ENCODE data around the gene TAF1B. TPM values are rescaled to one million over a fixed set of nuclear protein-coding genes. Genes with fewer than 3 reads are reported as not detected.
"Not testable (repeated sequence)": the region's sequence is repeated elsewhere in the genome, so short reads cannot be mapped to it uniquely, and the experiment has no call there.

Gene TAF1B
- total and polyA plus RNA-seq, 2 donors (not counting 3 experiments of a cell fraction or from before 2014, with no cell fraction given), result 6.3 to 29.4 TPM

DNA sequence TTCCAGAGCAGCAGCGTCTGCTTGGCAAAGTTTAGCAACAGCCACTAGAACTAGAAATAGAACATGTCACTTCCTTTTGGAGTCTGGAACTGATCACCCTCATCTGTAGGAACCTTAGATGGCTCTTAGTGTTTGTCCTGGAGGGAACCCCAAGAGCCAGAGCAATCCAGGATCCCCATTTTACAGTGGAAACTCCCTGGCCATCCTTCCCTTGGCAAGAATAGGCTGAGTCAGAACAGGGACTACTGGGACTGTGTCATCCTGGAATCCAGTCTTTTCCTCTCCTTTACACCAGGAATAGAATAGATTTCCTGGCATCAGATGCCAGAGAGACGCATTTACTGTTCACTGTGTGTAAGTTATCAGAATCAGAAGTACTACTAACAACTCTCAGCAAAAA lies 75.0 kb downstream of the TAF1B start:
- intact Hi-C loops (cut with micrococcal nuclease), result loop anchor here (5.0 kb wide), 1 partner anchor 106 kb away; no protein-coding TSS in a partner anchor
- no peak for FAIRE-seq

DNA sequence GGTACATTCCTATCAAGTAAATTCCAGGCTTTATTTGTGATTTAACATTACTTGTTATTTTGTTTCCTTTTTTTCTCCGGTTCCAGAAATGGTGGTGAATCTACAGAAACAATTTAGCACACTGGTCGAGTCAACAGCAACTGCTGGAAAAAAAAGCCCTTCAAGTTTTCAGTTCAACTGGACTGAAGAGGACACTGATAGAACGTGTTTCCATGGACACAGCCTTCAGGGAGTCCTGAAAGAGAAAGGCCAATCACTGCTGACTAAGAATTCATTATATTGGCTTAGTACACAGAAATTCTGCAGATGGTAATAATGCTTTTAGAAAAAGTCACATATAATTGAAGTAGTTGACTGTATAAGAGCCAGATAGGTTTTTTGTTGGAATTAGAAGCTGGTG lies 76.2 kb downstream of the TAF1B start:
- no TSS peak for BruUV-seq (replicated peaks)
- DNase-seq (ENCODE audit: low read depth, low spot score), result no peak
- no peak for FAIRE-seq
- H3K27me3 ChIP-seq (ENCODE audit: control insufficient read depth in 2 of 2, insufficient read depth in 2 of 2, low read length in 2 of 2), result no peaks in the 10 kb centered on the region
- no peaks in the 10 kb centered on the region for H3K9me3 ChIP-seq (replicated peaks; ENCODE audit: control insufficient read depth, insufficient read depth, low read length)
- H3K9ac ChIP-seq (replicated peaks; ENCODE audit: extremely low read depth, insufficient read depth, low read length), result no peak overlapping the region
- dilution Hi-C loops (cut with MboI; ENCODE audit: extremely low pct_ligation_motif_present, low sequenced_read_pairs) (no loop called here), intact Hi-C loops (cut with micrococcal nuclease) (loop anchor here (5.0 kb wide), 1 partner anchor 107 kb away; no protein-coding TSS in a partner anchor)
- peaks cover 6% of the 10 kb centered on the region for H3K4me1 ChIP-seq (ENCODE audit: control insufficient read depth, extremely low read depth, insufficient read depth, low read length)
- no peaks in the 10 kb centered on the region for H4K20me1 ChIP-seq (replicated peaks; ENCODE audit: control insufficient read depth, extremely low read depth, insufficient read depth, low read length)
- no peak for TF ChIP-seq FOS (IDR thresholded peaks at IDR 0.05; ENCODE audit: borderline replicate concordance, insufficient read depth, low read length)
- no peaks in the 10 kb centered on the region for H3K79me2 ChIP-seq (ENCODE audit: control insufficient read depth, insufficient read depth, low read length)
- peaks cover 0 to 2% of the 10 kb centered on the region in 2 experiments for H3K36me3 ChIP-seq (ENCODE audit: control insufficient read depth in 2 of 2, extremely low read depth in 1 of 2, insufficient read depth in 2 of 2, low read length in 2 of 2)
- POLR2A ChIA-PET, result no interaction called here
- no peaks in the 10 kb centered on the region for H3K9me1 ChIP-seq (replicated peaks; ENCODE audit: control insufficient read depth, extremely low read depth, insufficient read depth, low read length)
- no peak overlapping the region for H3K4me3 ChIP-seq (replicated peaks in 1 of 3; ENCODE audit: insufficient read depth in 1 of 3, low read depth in 1 of 3, low read length in 3 of 3)
- H3K4me2 ChIP-seq (ENCODE audit: insufficient read depth, low read length), result no peak overlapping the region
- no peak overlapping the region for H3K27ac ChIP-seq (ENCODE audit: insufficient read depth, low read depth, low read length)
- no peak overlapping the region for H2AFZ ChIP-seq (ENCODE audit: low read depth, low read length)
- CTCF ChIA-PET, result interaction anchor here (1.0 kb wide), 1 partner anchor 106 kb away, joined by 4 read pairs; no protein-coding TSS in a partner anchor

More for the DNA sequence above, 75.0 kb downstream of the TAF1B start:
- Histone ChIP-seq H3K4me3 (replicated peaks in 1 of 3; ENCODE audit: insufficient read depth in 1 of 3, low read depth in 1 of 3, low read length in 3 of 3) (no peak overlapping the region), H3K36me3 (ENCODE audit: control insufficient read depth in 2 of 2, extremely low read depth in 1 of 2, insufficient read depth in 2 of 2, low read length in 2 of 2) (peaks cover 0 to 2% of the 10 kb centered on the region in 2 experiments), H3K27ac (ENCODE audit: insufficient read depth, low read depth, low read length) (peak overlapping the region; percentile 13), H3K9me1 (replicated peaks; ENCODE audit: control insufficient read depth, extremely low read depth, insufficient read depth, low read length) (no peaks in the 10 kb centered on the region), H3K27me3 (ENCODE audit: control insufficient read depth in 2 of 2, insufficient read depth in 2 of 2, low read length in 2 of 2) (no peaks in the 10 kb centered on the region), H4K20me1 (replicated peaks; ENCODE audit: control insufficient read depth, extremely low read depth, insufficient read depth, low read length) (no peaks in the 10 kb centered on the region), H3K9ac (replicated peaks; ENCODE audit: extremely low read depth, insufficient read depth, low read length) (no peak overlapping the region), H2AFZ (ENCODE audit: low read depth, low read length) (no peak overlapping the region), H3K79me2 (ENCODE audit: control insufficient read depth, insufficient read depth, low read length) (no peaks in the 10 kb centered on the region), H3K4me2 (ENCODE audit: insufficient read depth, low read length) (no peak overlapping the region), H3K4me1 (ENCODE audit: control insufficient read depth, extremely low read depth, insufficient read depth, low read length) (peaks cover 6% of the 10 kb centered on the region), H3K9me3 (replicated peaks; ENCODE audit: control insufficient read depth, insufficient read depth, low read length) (no peaks in the 10 kb centered on the region)
- ChIA-PET CTCF (interaction anchor here (0.7 to 1.2 kb wide), 7 partner anchors 22 to 130 kb away, joined by 3 to 6 read pairs (median 3); partner anchors contain the start of gene TAF1B), POLR2A (no interaction called here)
- DNase-seq (ENCODE audit: low read depth, low spot score), result peak; percentile 60
- dilution Hi-C loops (cut with MboI; ENCODE audit: extremely low pct_ligation_motif_present, low sequenced_read_pairs), result no loop called here
- TF ChIP-seq JUN (IDR thresholded peaks at IDR 0.05; ENCODE audit: borderline replicate concordance, insufficient read depth, insufficient read length, low read depth) (no peak), FOS (IDR thresholded peaks at IDR 0.05; ENCODE audit: borderline replicate concordance, insufficient read depth, low read length) (peak; percentile 18)
- BruUV-seq (replicated peaks), result no TSS peak

DNA sequence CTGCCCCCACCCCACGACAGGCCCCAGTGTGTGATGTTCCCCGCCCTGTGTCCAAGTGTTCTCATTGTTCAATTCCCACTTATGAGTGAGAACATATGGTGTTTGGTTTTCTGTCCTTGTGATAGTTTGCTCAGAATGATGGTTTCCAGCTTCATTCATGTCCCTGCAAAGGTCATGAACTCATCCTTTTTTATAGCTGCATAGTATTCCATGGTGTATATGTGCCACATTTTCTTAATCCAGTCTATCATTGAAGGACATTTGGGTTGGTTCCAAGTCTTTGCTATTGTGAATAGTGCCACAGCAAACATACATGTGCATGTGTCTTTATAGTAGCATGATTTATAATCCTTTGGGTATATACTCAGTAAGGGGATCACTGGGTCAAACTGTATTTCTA lies 83.7 kb downstream of the TAF1B start:
- H3K4me3 ChIP-seq (replicated peaks in 1 of 3; ENCODE audit: insufficient read depth in 1 of 3, low read depth in 1 of 3, low read length in 3 of 3); H3K9me3 ChIP-seq (replicated peaks; ENCODE audit: control insufficient read depth, insufficient read depth, low read length); CTCF ChIA-PET; DNase-seq (ENCODE audit: low read depth, low spot score); BruUV-seq (replicated peaks); H3K4me1 ChIP-seq (ENCODE audit: control insufficient read depth, extremely low read depth, insufficient read depth, low read length); H3K27me3 ChIP-seq (ENCODE audit: control insufficient read depth in 2 of 2, insufficient read depth in 2 of 2, low read length in 2 of 2); H2AFZ ChIP-seq (ENCODE audit: low read depth, low read length); FAIRE-seq; H4K20me1 ChIP-seq (replicated peaks; ENCODE audit: control insufficient read depth, extremely low read depth, insufficient read depth, low read length); H3K79me2 ChIP-seq (ENCODE audit: control insufficient read depth, insufficient read depth, low read length); H3K27ac ChIP-seq (ENCODE audit: insufficient read depth, low read depth, low read length); H3K36me3 ChIP-seq (ENCODE audit: control insufficient read depth in 2 of 2, extremely low read depth in 1 of 2, insufficient read depth in 2 of 2, low read length in 2 of 2); H3K9me1 ChIP-seq (replicated peaks; ENCODE audit: control insufficient read depth, extremely low read depth, insufficient read depth, low read length); intact Hi-C loops (cut with micrococcal nuclease); POLR2A ChIA-PET; H3K9ac ChIP-seq (replicated peaks; ENCODE audit: extremely low read depth, insufficient read depth, low read length); H3K4me2 ChIP-seq (ENCODE audit: insufficient read depth, low read length); dilution Hi-C loops (cut with MboI; ENCODE audit: extremely low pct_ligation_motif_present, low sequenced_read_pairs): not testable (repeated sequence)

Data from endothelial cell of umbilical vein (primary cell).